Stimulated activated CD4-positive, alpha-beta T cell treated with anti-CD3 and anti-CD28 coated beads, Interleukin-1b, Interleukin-23, amount 100 ng/mL, for 4 hours (primary cell): ENCODE measurements around the gene PTPRG.
A peak's percentile ranks its signal among the peaks of the same experiment; 100 is the strongest.

Experiments used
- DNase-seq, 2 donors: peaks; one replicate each; pipeline ENCODE4 v3.0.0-alpha.2; 2020; ENCODE audit warnings: low read depth in 2 of 2

PTPRG gene

GRCh38 chr3:62183969-62184368, 622.6 kb downstream of the PTPRG start:
- DNase-seq: no peak

DNA sequence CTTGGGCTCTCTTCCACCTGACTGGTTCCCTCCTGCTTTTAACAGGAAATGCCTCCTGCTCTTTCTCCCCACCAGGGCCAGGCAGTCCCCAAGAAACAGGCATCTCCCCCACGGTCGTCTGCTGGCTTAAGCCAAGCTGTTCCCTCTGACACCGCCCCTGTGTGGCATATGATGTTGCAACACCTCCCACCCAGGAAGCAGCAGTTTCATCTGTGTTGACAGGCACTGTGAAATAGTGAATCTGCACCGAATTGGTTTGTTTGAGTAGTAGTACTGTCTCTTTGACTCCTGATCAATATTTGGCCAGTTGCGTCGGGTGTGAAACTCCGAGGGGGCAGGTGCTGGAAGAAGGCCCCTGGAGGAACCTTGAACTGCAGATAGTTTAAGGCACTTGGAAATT, 623.2 kb downstream of the PTPRG start:
- DNase-seq: no peak

GRCh38 chr3:62187022-62187431, 625.7 kb downstream of the PTPRG start:
- DNase-seq: no peak

DNA sequence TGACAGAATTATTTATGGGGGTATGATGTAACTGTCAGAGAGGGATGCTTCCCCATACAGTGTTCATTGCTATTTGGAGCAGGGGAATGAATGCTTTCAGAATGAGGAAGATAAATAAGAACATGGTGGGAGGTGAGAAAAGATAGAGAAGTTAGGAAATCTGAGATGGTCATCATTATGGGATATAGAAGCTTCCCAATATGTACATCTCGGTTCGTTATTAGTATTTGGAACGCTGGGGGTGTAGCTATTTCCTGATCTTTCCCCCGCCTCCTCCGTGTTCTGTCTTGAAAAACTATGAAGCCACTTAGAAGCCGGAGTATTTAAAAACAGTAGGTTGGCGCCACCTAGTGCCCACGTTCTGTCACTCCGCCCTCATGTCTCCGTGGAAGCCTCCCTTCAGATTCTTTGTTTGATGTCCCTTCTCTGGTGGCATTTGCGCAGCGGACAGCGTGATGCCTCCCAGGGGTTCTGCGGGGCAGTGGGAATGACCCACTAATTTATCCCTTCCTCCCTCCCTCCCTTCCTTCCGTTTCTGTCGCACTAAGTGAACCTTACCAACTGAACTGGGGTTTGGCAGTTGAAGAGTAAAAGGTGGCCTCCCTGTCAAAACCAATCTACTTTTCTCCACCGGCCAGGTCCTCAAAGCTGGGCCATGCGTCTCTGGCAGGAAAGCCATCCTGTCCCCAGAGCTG, 627.5 kb downstream of the PTPRG start:
- peak; percentile 44 to 51 for DNase-seq

- no peak for DNase-seq
Observed at GRCh38 chr3:62189376-62189698, 628.0 kb downstream of the PTPRG start.

GRCh38 chr3:62192891-62193290, 631.5 kb downstream of the PTPRG start:
- no peak for DNase-seq

- no peak for DNase-seq
Observed at GRCh38 chr3:62193586-62194345, 632.4 kb downstream of the PTPRG start.

DNA sequence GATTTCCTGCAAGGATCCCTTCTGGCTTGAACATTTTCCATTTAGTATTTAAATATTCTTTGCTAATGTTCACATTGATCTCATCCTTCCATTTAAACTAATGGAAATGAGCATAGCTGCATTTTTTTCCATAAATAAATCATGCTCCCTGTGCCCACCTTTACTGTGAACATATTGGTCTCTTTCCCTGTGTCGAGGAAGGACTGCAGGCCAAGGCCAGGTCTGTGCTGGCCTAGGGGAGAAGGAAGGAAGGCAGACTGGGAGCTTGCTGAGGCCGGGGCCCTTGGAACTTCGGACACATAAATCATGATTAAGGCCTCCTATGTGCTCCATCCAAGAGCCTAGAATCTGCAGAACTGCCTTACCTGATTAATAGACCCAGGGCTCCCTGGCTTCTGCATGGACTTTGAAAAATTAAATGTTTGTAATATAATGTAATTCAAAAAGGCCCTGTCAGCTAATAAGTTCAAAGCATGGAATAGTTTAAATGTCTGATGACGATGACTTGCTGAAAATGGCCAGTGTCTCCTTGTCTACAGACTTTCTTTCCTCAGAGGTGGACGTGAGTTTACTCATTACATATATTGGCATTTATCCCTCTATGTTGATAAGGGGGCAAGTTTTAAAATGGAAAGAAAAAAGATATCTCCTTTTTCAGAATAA, 636.1 kb downstream of the PTPRG start:
- DNase-seq: no peak

DNA sequence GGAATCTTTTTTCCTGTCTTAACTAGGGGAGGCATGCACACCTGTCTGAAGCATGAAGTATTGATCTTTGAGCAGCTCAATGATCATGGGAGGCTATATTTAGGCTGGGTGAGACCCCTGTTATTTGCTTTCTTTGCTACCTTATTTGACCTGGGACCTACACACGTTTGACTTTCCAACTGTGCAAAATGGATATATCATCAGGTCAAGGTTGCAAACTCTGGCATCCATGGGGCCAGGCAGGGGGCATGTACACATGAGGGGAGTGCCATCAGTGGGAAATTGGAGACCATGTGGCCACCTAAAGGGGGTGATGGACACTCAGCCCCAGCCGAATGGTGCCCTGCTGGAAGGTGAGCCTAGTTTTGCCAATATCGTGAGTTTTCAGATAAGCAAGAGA, 637.8 kb downstream of the PTPRG start:
- no peak for DNase-seq

GRCh38 chr3:62201438-62202035, 640.2 kb downstream of the PTPRG start:
- no peak for DNase-seq

GRCh38 chr3:62203152-62203551, 641.8 kb downstream of the PTPRG start:
- no peak for DNase-seq

DNA sequence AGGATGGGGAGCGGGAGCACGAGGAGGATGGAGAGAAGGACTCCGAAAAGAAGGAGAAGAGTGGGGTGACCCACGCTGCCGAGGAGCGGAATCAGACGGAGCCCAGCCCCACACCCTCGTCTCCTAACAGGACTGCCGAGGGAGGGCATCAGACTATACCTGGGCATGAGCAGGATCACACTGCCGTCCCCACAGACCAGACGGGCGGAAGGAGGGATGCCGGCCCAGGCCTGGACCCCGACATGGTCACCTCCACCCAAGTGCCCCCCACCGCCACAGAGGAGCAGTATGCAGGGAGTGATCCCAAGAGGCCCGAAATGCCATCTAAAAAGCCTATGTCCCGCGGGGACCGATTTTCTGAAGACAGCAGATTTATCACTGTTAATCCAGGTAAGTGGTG, 642.2 kb downstream of the PTPRG start:
- no peak for DNase-seq

GRCh38 chr3:62207197-62207596, 645.8 kb downstream of the PTPRG start:
- DNase-seq: no peak

DNA sequence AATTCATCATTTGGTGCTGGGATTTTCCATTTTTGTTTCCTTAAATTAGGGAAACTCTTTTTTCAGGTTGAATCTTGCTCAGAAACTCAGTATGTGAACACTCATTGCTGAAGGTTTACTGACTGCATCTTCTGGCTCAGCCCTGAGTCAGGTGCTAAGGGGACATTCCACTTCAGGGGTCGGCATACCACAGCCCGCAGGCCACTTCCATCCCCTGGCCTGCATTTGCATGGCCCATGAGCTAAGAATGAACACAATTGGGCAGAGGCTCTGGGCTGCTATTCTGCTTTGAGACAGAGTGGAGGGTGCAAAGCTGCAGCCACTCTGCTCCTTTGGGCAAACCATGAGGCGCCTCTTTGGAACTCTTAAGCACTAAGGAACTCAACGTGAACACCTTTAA, 647.0 kb downstream of the PTPRG start:
- DNase-seq: no peak

GRCh38 chr3:62209101-62209500, 647.7 kb downstream of the PTPRG start:
- DNase-seq: no peak

- no peak for DNase-seq
Observed at GRCh38 chr3:62210011-62210410, 648.6 kb downstream of the PTPRG start.

DNA sequence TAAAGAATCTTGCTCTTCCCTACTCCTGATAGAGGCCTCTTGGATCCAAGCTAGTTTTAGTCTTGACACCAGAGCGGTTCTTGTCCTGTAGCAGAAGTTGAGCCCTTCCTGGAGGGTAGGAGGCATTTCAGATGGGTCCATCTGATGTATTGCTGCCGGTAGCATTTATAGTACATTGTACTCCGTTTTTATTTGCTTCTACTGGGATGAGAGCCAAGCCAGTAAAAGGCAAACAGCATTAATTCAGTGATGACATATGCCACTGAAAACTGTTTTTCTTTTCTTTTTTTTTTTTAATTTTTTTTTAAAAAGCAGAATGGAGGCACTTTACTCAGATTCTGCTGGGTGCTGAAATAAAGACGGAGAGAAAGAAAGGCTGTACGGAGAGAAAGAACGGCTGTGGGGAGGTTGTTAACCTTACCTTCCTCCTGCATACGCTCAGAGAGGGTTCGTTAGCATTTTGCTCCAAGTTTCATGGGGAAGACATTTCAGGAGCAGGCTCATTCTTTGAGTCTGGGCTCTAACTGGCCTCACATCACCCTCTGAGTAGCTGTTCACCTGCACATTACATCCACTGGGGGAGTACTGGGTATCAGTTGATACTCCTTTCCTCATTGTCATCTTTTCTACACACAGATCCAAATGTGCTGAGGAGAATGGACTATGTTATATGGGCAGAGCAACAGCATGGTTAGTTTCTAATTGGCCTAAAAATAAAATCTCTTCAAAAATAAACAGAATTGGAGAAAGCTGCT, 650.5 kb downstream of the PTPRG start:
- DNase-seq: no peak

DNA sequence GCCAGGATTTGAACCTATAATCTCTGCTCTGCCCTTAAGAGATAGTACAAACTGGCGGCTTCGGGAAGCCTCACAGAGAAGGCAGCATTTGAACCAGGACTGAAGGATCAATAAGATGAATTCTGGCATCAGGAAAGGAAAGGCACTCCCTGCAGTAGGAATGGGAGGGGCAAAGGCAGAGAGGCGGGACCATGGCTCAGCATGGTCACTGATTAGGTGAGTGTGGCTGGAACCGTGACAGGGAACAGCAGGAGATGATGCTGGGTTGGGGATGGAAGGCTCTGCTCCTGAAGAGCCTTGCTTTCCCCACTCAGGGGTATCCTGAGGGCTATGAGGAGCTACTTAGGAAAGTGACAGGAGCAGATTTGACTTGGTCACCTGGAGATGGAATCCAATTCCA, 653.5 kb downstream of the PTPRG start:
- no peak for DNase-seq

DNA sequence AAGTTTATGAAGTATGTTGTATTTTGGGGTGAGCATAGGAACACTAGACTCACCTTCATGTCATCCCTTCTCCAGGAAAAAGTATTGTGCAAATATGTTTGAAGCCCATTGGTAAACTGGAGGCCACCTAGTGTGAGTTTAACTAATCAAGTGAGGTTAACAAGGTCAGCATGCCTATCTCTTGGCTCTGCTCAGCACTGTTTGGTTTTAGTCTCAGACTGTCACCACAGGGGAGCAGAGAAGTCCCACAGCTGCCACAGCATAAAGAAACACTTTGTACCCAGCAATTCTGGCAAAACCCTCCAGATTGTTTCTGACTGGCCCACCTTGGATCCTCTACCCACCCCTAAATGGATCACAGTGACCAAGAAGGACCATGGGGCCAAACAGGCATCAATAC, 659.2 kb downstream of the PTPRG start:
- DNase-seq: no peak

DNA sequence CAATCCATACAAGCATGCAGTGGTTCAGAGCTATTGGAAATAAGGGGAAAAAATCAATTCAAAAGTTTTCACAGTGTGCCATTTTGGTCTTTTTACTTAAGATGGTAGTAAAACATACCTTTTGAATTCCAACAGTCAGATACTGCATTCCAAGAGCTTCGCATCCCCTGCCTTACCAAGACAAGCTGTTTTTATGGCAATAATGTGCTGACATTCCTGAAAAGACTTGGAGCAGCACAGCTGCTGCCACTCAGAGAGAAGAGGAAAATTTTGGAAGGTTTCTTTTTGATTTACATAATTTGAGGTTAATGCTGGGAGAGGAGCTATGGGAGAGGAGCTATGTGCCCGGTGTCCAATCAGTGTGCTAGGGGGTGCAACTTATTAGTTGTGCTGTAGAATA, 663.7 kb downstream of the PTPRG start:
- DNase-seq: no peak

- no peak for DNase-seq
Observed at GRCh38 chr3:62226601-62227339, 665.4 kb downstream of the PTPRG start.
